Upper lobe of left lung (tissue), 4 donors: Measurements from ENCODE around the gene SDHA.

Experiments used
- CTCF ChIP-seq, 6 experiments: fragments of 450-650 bp in 4 of 6; fragments of 200-600 bp in 2 of 6; sonication (generic) in 2 of 6; IDR thresholded peaks; one replicate each; pipeline ENCODE4 v1.5.1; 2016 to 2019; ENCODE audit warnings: antibody characterized with exemption in 6 of 6
- POLR2AphosphoS5 ChIP-seq, 2 donors: sonication (generic); formaldehyde crosslinking; IDR thresholded peaks; one replicate each; pipeline ENCODE4 v1.5.1; 2017; ENCODE audit warnings: antibody characterized with exemption in 2 of 2

DNA sequence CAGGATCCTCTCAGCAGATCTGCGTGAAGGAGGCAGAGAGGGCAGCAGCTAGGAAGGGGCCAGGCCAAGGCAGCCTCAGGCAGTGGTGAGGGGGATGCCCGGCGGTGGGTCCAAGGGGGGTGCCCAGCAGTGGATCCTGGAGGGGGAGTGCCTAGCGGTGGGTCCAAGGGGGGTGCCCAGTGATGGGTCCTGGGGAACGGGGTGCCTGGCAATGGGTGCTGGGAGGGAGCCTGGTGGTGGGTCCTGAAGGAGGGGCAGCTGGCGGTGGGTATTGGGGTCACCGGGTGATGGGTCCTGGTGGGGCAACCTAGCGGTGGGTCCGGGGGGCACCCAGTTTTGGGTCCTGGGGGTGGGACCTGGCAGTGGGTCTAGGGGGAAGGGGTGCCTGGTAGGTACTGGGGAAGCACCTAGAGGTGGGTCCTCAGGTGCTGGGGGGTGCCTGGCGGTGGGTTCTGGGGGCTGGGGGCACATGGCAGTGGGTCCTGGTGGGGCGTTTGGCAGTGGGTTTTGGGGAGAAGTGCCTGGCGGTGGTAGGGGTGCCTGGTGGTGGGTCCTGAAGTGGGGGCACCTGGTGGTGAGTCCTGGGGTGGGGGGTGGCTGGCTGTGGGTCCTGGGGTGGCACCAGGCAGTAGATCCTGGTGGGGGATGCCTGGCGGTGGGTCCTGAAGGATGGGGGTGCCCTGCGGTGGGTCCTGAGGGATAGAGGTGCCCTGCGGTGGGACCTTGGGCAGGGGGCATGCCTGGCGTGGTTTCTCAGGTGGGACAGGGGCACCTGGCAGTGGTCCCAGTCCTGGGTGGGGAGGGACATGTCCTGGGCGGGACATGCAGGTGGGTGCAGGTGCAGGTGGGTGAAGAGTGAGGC lies 24.9 kb upstream of the SDHA start:
- TF ChIP-seq POLR2AphosphoS5 (IDR thresholded peaks at IDR 0.05) (no peak), CTCF (IDR thresholded peaks at IDR 0.05) (no peak)
